Activated CD8-positive, alpha-beta T cell treated with anti-CD3 and anti-CD28 coated beads for 36 hours (primary cell): Measurements from ENCODE around the gene LRRC30. TPM values are rescaled to one million over a fixed set of nuclear protein-coding genes. Genes with fewer than 3 reads are reported as not detected.

Experiments used
- ATAC-seq: fragments of 200-7000 bp; cut with Tn5 transposase; one replicate; pipeline ENCODE4 v1.10.0; 2021; ENCODE audit warnings: mild to moderate bottlenecking, moderate library complexity
- CTCF ChIA-PET: fragments of 350-600 bp; sonication (Branson Sonifier 250); formaldehyde crosslinking; loops from one replicate; lab custom pipeline; 2021; ENCODE audit warnings: antibody characterized with exemption; lab: Charles Lee
- POLR2A ChIA-PET: fragments of 350-600 bp; sonication (Branson Sonifier 250); formaldehyde crosslinking; loops from one replicate; lab custom pipeline; 2021; ENCODE audit warnings: antibody characterized with exemption; lab: Charles Lee
- DNase-seq: peaks from one replicate; pipeline ENCODE4 v3.0.0-alpha.2; 2020
- H3K27ac Mint-ChIP-seq: one replicate; pipeline ENCODE4 v1.8.0; 2021; ENCODE audit warnings: mild to moderate bottlenecking, mixed read lengths
- H3K27me3 Mint-ChIP-seq: one replicate; pipeline ENCODE4 v1.8.0; 2021; ENCODE audit warnings: mixed read lengths
- H3K36me3 Mint-ChIP-seq: one replicate; pipeline ENCODE4 v1.8.0; 2021; ENCODE audit warnings: low read depth, mixed read lengths
- H3K4me1 Mint-ChIP-seq: one replicate; pipeline ENCODE4 v1.8.0; 2021; ENCODE audit warnings: low read depth, mixed read lengths
- H3K4me3 Mint-ChIP-seq: one replicate; pipeline ENCODE4 v1.8.0; 2021; ENCODE audit warnings: mild to moderate bottlenecking, moderate library complexity, mixed read lengths
- H3K9me3 Mint-ChIP-seq: one replicate; pipeline ENCODE4 v1.8.0; 2021; ENCODE audit warnings: mixed read lengths
- intact Hi-C: fragments of 100-400 bp; cut with micrococcal nuclease; formaldehyde crosslinking; loops from one replicate; pipeline ENCODE4 v1.10.0; 2022
- total RNA-seq, 2 experiments: library from RNA; stranded (reverse); gene quantifications; one replicate each; pipeline ENCODE4 v1.2.3, GENCODE V29; 2021
- TF ChIP-seq, protein P1 (sequence below): fragments of 200-600 bp; IDR thresholded peaks from one replicate; pipeline ENCODE4 v1.8.0; 2022; ENCODE audit warnings: antibody characterized with exemption, mild to moderate bottlenecking

The LRRC30 gene
- total RNA-seq, 2 experiments from 2014 or later, result not detected

DNA sequence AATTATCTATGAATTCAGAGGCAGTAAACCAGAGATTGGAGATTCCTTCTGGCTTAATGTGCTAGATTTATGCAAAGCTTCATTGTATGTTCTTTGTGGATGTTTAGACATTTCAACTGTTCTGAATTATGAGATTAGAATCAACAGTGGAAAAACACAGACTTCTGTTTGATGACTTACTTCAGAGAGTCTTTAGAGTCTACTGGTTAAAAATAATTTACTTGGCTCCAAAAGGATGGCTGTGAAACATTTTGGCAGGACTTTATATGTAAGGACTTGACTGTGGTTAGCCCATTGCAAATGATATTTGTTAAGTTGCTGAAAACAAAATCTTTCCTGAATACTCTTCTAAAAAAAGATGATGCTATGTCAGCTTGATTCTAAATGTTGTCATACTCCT, 25.5 kb upstream of the LRRC30 start:
- DNase-seq (no peak), ATAC-seq (no peak)
- POLR2A ChIA-PET, result no interaction called here
- Mint-ChIP-seq H3K4me1 (no peaks in the 10 kb centered on the region), H3K27me3 (no peaks in the 10 kb centered on the region), H3K36me3 (no peaks in the 10 kb centered on the region), H3K4me3 (no peak overlapping the region), H3K27ac (no peak overlapping the region), H3K9me3 (no peaks in the 10 kb centered on the region)
- TF ChIP-seq, protein P1, sequence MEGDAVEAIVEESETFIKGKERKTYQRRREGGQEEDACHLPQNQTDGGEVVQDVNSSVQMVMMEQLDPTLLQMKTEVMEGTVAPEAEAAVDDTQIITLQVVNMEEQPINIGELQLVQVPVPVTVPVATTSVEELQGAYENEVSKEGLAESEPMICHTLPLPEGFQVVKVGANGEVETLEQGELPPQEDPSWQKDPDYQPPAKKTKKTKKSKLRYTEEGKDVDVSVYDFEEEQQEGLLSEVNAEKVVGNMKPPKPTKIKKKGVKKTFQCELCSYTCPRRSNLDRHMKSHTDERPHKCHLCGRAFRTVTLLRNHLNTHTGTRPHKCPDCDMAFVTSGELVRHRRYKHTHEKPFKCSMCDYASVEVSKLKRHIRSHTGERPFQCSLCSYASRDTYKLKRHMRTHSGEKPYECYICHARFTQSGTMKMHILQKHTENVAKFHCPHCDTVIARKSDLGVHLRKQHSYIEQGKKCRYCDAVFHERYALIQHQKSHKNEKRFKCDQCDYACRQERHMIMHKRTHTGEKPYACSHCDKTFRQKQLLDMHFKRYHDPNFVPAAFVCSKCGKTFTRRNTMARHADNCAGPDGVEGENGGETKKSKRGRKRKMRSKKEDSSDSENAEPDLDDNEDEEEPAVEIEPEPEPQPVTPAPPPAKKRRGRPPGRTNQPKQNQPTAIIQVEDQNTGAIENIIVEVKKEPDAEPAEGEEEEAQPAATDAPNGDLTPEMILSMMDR, result no peak
- intact Hi-C loops, result no loop called here
- CTCF ChIA-PET, result no interaction called here

DNA sequence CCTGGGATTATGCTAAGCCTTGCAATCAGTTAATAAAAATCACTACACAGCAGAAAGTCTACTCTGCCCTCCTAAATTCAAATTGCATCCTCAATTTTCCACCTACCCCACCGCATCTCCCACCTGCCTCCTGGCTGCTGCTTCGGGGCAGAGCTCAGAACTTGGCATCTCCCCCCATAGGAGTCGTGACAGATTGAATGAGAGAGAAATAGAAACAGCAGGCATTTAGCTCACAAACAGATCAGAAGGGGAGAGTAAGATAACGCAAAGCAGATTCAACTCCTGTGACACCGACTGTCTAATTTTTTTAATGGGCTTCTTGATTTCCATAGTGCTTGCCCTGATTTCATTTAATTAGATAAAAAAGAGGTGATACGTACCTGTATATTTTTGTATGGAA, 24.7 kb upstream of the LRRC30 start:
- CTCF ChIA-PET, result no interaction called here
- TF ChIP-seq, protein P1, result no peak
- Mint-ChIP-seq H3K4me3 (no peak overlapping the region), H3K9me3 (no peaks in the 10 kb centered on the region), H3K36me3 (no peaks in the 10 kb centered on the region), H3K27ac (no peak overlapping the region), H3K4me1 (no peaks in the 10 kb centered on the region), H3K27me3 (no peaks in the 10 kb centered on the region)
- intact Hi-C loops, result no loop called here
- POLR2A ChIA-PET, result no interaction called here
- ATAC-seq (no peak), DNase-seq (no peak)

DNA sequence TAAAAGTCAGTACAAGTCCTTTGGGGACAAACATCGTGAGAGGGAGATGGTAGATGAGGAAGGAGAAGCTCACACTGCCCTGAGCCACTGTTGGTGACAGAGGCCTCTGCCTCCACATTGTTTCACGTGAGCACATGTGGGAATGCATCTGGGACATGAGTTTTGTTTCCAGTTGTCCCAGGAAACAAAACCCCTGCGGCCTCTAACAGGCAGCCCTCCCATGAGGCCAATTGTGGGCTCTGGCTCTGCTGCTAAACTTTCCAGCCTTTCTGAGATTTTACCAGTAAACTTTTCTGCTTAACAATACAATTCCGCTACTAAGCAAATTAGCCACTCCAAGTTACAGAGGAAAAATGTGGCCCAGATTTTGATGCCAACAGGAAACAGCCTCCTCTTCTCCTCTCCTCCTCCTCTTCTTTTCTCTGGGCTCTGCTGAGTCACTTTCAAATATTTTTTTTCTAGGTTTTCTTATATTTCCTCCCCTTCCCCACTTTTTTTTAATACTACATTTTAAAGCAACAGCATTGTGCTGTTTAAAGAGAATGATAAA, 23.4 kb upstream of the LRRC30 start:
- TF ChIP-seq, protein P1, result no peak
- no peak for DNase-seq
- CTCF ChIA-PET, result no interaction called here

DNA sequence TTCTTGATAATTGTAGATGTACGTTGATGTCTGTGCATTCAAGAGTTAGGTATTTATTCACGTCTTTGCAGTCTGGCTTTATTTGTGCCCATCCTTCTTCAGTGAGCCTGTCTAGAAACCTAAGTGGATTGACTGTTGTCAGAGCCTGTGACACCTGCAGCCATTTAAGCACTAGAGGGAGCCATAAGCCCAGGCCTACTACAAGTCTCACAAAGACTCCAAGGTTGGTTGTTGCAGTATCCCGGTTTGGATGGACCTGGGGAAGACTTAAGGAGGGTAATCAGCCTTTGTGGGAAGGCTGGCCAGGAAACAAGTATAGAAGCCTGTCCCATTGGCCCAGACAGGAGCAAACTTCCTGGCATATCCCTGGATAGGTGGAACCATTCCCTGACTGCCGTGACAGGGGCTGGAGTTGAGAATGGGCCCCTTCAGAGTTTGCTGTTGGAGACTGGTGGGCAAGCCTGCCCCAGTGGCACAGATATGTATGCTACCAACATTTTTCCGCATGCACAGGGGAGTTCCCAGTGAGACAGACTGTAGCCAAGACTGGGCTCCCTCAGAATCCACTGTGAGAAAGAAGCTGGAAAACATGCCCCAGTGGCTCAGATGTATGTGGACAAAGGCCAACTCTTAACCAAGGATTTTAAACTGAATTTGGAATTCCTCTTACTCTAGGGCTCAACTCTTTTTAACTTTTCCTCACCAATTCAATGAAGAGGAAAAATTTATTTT, 9.3 kb upstream of the LRRC30 start:
- intact Hi-C loops, result no loop called here
- Mint-ChIP-seq H3K27me3 (peaks cover 3% of the 10 kb centered on the region), H3K9me3 (no peaks in the 10 kb centered on the region), H3K36me3 (no peaks in the 10 kb centered on the region), H3K27ac (no peak overlapping the region), H3K4me3 (no peak overlapping the region), H3K4me1 (no peaks in the 10 kb centered on the region)
- ATAC-seq (no peak), DNase-seq (peak; percentile 12)
- TF ChIP-seq, protein P1, result no peak
- ChIA-PET POLR2A (no interaction called here), CTCF (interaction anchor here (1.0 to 1.1 kb wide), 2 partner anchors 13 to 1168 kb away, joined by 3 read pairs; no protein-coding TSS in a partner anchor)

More for the DNA sequence above, 23.4 kb upstream of the LRRC30 start:
- H3K27ac Mint-ChIP-seq, result no peak overlapping the region
- intact Hi-C loops, result no loop called here
- no peaks in the 10 kb centered on the region for H3K9me3 Mint-ChIP-seq
- no peaks in the 10 kb centered on the region for H3K36me3 Mint-ChIP-seq
- H3K27me3 Mint-ChIP-seq, result no peaks in the 10 kb centered on the region
- POLR2A ChIA-PET, result no interaction called here
- H3K4me3 Mint-ChIP-seq, result no peak overlapping the region
- no peak for ATAC-seq
- H3K4me1 Mint-ChIP-seq, result no peaks in the 10 kb centered on the region

DNA sequence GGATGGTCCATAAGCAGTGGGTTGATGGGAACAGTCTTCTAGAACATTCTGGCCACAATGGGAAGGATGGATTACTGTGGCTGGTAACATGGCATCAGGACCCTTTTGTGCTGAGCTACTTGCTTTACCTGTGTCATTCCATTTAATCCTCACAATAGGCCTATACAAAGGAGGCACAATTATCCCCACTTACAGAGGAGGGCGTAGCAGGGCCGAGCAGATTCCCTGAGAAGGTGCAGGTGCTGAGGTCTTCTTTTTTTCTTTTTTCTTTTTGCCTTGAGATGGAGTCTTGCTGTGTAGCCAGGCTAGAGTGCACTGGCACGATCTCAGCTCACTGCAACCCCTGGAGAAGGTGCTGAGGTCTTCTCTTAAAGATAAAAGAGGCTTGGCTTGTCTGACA, 6.7 kb upstream of the LRRC30 start:
- Mint-ChIP-seq H3K27me3 (peaks cover 3% of the 10 kb centered on the region), H3K4me1 (no peaks in the 10 kb centered on the region), H3K4me3 (no peak overlapping the region), H3K27ac (no peak overlapping the region), H3K36me3 (no peaks in the 10 kb centered on the region), H3K9me3 (no peaks in the 10 kb centered on the region)
- DNase-seq, result no peak
- POLR2A ChIA-PET, result no interaction called here
- TF ChIP-seq, protein P1, result no peak
- no peak for ATAC-seq
- intact Hi-C loops, result no loop called here
- CTCF ChIA-PET, result interaction anchor here (1.4 kb wide), 1 partner anchor 343 kb away, joined by 3 read pairs; the partner anchor contains the start of gene PTPRM
